Fibroblast of skin of right quadriceps (primary cell): ENCODE measurements around the gene SLC44A1.

Experiments
- DNase-seq: peaks from one replicate; pipeline ENCODE4 v3.0.0-alpha.2; 2013

Gene SLC44A1

GRCh38 chr9:105306351-105307140 is 62.1 kb downstream of the SLC44A1 start:
- DNase-seq: no peak

GRCh38 chr9:105307591-105308130 is 63.2 kb downstream of the SLC44A1 start:
- DNase-seq: no peak

- DNase-seq: no peak
Measured at GRCh38 chr9:105308461-105309341, 64.2 kb downstream of the SLC44A1 start.

- DNase-seq: no peak
Measured at GRCh38 chr9:105309531-105309931, 65.1 kb downstream of the SLC44A1 start.

- DNase-seq: no peak
Measured at GRCh38 chr9:105311306-105311705, 66.9 kb downstream of the SLC44A1 start.

DNA sequence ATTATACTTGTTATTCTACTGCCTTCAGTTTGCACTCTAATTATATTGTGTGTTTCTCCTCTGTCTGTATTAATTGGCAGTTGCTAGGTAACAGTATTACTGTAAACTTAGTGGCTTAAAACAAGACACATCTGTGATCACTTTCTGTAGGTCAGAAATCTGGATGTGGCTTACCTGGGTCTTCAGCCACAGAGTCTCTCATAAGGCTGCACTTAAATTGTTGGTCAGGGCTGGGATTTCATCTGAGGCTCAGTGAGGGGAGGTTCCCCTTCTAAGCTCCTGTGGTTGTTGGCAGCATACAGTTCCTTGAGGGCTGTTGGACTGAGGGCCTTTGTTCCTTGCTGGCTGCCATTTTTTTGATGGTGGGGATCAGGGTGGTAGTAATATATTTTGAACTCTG is 68.8 kb downstream of the SLC44A1 start:
- no peak for DNase-seq

DNA sequence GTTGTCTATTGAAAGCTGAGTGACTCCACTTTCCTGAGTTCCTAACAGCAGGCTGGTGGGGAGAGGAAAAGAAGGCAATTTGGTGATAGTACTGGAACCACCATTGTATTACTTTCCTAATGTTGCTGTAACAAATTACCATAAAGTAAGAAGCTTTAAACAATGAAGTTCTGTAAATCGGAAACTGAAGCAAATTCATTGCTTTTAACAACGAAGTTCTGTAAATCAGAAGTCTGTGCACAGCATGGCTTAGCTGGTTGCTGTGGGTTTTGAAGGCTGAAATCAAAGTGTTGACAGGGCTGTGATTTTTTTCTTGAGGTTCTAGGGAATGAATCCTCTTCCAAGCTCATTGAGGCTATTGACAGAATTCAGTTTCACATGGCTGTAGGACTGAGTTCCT is 72.3 kb downstream of the SLC44A1 start:
- no peak for DNase-seq

DNA sequence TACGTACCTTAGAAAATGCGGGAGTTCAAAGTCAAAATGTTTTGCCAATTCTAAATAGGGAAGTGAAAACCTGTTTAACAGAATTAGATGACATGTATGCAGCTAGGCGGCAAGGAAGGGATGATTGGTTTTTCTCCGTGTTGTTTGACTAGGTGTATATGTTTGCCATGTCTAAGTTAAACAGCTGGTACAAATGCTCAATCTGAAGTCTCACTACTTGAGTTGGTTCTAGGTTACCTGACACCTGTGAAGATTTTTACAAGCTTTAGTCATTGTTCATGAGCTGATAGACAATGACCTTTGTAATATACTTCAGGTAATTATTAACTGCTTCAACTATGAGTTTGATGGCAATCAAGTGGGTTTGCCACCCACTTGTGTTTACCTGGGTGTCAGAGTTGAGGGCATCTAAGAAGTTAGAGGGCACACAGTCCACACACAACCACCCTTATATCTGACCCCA is 74.3 kb downstream of the SLC44A1 start:
- no peak for DNase-seq

GRCh38 chr9:105319202-105319813 is 74.9 kb downstream of the SLC44A1 start:
- no peak for DNase-seq

DNA sequence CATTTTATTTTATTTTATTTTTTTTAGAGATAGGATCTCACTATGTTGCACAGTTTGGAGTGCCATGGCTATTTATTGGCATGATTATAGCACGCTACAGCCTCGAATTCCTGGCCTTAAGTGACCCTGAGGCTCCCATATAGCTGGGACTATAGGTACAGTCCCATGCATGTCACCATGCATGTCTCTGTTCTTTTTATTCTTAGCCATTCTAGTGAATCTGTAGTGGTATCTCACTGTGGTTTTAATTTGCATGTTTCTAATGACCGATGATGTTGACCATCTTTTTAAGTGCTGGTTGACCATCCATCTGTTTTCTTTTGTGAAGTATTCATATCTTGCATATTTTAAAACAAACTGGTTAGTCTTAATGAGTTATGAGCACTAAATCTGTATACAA is 76.1 kb downstream of the SLC44A1 start:
- DNase-seq: no peak

DNA sequence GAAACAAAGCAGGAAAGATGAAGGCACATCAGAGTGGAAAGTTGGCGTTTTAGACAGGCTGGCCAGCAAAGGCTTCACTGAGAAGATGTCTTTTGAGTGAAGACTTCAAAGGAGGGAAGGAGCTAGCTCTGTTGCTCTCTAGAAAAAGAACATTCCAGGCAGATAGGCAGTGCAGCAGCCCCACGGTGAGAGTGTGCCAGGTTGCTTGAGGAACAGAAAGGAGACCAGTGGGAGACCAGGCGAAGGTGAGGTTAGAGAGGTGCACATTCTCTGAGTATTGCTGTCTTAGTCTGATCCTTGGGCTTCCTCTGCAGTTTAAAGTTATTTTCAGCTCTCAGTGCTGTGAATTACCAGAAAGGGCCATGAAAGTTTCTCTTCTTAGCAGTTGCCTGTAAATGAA is 83.8 kb downstream of the SLC44A1 start:
- no peak for DNase-seq

- DNase-seq: no peak
Measured at GRCh38 chr9:105328872-105329718, 84.6 kb downstream of the SLC44A1 start.

DNA sequence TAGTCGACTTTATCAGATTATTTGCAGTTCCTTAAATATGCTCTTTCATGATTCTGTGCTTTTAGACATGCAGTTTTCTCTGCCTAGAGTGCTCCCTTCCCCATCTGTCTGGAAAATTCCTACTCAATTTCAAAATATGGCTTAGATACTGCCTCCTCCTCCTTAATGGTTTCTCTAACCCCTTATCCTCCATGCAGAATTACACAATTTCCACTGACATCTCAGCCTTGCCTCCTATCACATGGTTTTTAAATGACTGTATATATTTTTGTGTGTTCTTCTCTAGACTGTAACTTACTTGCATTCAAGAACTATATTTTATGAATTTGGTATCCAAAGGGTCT is 85.2 kb downstream of the SLC44A1 start:
- DNase-seq: no peak

GRCh38 chr9:105330201-105330600 is 85.8 kb downstream of the SLC44A1 start:
- no peak for DNase-seq

DNA sequence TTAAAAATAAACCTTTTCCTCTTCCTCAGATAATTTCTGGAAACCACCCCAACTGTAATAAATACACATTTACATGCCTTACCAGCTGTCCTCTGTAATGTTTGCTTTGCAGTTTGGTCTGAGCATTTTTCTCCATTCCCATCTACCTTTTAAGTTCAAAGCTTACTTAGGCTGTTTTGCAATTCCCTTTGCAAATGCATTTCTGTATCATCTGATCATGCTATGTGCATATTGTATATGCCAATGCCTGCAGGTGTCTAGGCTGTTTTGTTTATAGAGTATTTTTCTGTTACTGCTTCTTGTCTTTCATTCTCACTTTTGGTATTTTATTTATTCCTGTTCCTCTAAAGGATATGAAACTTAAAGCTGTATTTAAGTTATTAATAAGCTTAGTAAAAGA is 86.3 kb downstream of the SLC44A1 start:
- no peak for DNase-seq

DNA sequence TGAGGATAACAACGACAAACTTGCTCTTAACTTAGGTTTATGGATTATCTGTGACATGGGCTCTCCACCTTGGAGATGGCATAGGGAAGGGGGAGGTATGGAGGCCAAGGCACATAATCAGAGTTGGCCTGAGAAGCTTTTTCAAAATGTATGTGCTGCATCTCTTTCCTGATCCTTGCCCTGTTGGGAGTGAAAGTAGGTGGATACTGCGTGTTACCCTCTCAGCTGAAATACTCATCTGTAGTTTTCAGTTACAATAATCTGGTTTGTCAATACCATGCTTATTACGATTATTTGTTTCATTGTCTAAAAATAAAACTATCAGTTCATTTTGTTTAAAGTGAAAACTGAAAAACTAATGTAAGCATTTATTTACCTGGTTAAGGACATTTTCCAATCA is 86.7 kb downstream of the SLC44A1 start:
- no peak for DNase-seq

GRCh38 chr9:105331755-105332154 is 87.3 kb downstream of the SLC44A1 start:
- DNase-seq: no peak

GRCh38 chr9:105332471-105332870 is 88.0 kb downstream of the SLC44A1 start:
- DNase-seq: peak; percentile 73

- peak; percentile 55 for DNase-seq
Measured at GRCh38 chr9:105333076-105333475, 88.6 kb downstream of the SLC44A1 start.

GRCh38 chr9:105333811-105334210 is 89.4 kb downstream of the SLC44A1 start:
- no peak for DNase-seq

GRCh38 chr9:105338308-105338707 is 93.9 kb downstream of the SLC44A1 start:
- DNase-seq: no peak

DNA sequence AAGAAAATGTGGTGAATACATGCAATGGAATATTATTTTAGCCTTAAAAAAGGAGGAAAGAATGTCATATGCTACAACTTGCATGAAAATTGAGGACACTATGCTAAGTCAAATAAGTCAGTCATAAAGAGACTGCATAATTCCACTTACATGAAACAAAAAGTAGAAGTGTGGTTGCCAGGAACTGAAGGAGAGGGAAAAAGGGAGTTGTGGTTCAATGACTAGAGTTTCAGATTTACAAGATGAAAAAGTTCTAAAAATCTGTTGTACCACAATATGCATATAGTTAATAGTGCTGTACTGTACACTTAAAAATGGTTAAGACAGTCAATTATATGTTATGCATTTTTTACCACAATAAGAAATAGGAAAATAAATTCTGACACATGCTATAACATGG is 95.4 kb downstream of the SLC44A1 start:
- DNase-seq: no peak
